ELF-1 (cell line): ENCODE data around the gene RAD50.
A peak's percentile ranks its signal among the peaks of the same experiment; 100 is the strongest.
"Not testable (repeated sequence)": the region's sequence is repeated elsewhere in the genome, so short reads cannot be mapped to it uniquely, and the experiment has no call there.

Experiments used
- DNase-seq: peaks from one replicate; pipeline ENCODE4 v3.0.0-alpha.2; 2016; ENCODE audit warnings: low read depth, low spot score

Gene RAD50

DNA sequence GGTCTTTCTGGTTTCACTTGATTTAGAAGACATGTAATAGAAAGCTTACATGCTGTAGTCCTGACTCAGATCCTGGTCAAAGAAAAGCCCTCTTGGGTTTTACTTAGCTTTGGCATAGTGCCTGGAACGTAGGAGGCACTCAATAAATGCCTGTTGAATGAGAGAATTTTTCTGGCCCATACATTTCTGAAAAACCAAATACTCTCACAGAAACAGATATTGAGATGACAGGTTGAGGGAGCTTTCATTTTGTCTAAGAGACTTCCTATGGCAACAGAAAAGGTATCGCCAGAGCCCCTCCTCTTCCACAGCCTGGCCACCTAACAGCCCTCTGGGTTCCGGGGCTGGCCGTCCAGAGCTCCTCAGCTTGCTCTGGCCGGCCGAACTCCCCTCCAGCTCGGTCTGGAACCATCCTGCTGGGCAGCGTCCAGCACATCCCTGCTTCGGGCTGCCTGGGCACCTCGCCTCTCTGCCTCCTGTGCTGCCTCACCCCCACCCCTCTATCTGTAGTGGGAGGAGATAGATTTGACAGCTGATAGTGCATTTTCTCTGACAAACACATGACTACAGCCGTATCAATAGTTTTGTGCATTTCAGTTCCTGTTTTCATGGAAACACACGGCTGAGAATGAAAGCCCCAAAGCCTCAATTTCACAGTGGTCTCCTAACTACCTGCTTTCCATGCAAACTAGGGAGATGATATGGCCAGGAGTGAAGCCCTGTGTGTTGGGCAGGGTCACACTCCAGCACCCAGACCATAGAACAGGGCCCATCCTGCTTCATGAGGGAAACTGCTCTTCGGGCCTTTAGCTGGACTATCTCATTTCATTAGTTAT, 118.1 kb downstream of the RAD50 start:
- DNase-seq, result no peak

DNA sequence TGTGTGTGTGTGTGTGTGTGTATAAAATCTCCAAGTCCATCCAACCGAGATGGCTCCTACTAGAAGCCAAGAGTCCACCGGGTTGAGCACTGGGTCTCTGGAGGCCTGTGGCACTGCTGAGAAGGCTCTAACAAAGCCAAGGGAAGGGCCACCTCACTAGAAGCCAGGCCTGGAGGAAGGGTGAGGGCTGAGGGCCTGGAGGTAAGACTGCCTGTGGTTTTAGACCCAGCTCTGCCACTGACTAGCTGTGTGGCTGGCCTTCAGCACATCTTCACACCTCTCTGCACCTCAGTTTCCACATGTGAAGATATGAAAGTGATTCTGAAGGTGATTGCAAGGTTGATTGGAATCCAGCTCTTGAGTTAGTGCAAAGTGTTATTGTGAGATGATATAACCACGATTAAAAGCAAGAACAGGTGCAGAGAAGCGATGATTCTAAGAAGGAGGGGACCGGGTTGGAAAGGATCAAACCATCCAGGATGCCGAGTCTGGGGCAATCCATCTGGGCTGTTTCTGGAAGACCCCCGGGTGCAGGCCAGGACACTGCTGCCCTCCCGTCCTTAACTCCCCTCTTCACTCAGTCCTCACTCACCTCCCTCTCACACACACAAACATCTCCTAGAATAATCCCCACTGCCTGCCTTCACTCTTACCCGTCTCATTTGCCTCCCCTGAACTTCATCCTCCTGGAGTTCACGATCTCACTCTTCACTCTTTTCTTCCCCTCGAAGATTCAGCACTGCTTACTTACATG, 119.3 kb downstream of the RAD50 start:
- no peak for DNase-seq

DNA sequence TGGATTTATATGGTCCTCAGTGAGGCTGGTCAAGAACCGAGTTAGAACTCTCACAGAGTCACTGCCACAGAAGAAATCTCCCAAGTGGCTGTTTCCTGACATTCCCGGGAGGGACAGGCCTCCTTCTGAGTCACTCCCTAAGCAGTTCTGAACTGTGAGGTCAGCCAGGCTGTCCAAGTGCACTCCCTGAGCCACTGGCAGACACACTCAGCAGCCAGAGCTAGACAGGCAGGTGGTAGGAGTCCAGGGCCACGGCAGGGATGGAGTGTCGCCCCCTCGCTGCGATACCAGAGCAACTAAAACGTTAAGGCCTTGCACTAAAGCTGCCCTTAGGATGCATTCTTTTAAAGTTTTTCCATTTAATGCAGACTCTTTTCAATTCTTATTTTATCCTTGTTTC, 120.4 kb downstream of the RAD50 start:
- DNase-seq, result peak; percentile 63

DNA sequence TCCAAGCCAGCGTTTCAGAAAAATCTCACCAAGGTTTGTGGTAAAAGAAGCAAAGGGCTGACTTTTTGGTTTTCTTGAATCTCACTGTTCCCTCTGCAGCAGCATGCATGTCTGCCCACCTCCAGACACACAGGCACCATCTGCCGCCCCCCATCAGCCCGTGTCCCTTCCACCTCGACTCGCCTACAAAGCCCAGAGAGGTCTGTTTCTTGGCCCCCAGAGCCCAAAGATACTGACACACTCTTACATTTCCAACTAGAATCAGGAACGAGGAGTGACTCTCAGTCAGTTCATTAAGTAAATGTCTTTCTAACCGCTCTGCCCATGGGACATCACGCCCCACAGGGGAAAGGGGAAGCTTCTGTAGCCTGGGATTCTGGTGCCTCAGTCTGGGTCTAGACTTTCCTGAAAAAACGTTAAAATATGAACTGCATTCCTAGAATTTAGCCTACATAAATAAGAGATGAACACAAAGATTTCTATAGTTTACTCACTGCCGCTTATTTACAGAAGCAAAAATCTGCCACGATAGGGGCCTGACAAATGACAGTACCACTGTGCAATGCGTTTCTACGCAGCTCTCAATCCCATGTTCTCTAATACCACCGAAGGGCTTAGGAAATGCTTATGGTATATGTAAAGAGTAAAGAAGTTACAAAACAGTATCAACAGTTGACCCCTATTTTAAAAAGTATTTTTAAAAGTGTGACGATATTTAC, 121.1 kb downstream of the RAD50 start:
- DNase-seq, result no peak

DNA sequence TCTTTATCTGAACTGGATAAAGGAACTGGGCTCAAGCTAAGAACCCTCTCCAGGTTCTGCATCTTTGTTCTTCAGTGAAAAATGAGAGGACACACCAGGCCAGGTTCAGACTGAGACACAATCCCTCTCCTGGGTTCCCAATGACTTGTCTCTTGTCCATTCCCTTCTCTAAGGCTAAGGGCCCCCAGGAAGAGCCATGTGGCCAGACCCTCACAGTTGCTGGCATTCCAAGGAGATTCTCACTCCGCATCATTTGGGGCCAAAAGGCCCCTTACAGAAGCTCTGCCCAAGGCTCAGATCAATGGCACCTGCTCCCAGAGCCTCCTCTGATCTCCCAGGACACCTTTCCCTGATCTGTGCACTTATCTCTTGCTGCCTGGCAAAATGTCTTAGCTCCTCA, 122.0 kb downstream of the RAD50 start:
- no peak for DNase-seq

DNA sequence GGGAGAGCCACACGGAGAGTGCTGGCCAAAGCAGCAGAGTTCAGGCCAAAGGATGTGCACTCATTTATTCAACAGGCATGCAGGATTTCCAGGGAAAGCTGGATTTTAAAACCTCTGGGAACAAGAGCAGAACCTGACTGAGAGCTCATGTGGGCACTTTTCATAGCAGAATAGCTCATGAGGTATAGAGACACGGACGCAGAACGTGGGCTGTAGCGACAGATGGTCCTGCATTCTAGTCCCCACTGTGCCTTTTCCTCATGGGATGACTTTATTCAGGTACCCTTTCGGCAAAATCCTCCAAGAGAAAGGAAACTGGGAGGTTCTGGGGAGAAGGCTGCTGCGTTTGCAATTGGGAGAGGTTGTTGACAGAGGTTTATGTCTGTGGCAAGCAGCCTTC, 122.4 kb downstream of the RAD50 start:
- no peak for DNase-seq

DNA sequence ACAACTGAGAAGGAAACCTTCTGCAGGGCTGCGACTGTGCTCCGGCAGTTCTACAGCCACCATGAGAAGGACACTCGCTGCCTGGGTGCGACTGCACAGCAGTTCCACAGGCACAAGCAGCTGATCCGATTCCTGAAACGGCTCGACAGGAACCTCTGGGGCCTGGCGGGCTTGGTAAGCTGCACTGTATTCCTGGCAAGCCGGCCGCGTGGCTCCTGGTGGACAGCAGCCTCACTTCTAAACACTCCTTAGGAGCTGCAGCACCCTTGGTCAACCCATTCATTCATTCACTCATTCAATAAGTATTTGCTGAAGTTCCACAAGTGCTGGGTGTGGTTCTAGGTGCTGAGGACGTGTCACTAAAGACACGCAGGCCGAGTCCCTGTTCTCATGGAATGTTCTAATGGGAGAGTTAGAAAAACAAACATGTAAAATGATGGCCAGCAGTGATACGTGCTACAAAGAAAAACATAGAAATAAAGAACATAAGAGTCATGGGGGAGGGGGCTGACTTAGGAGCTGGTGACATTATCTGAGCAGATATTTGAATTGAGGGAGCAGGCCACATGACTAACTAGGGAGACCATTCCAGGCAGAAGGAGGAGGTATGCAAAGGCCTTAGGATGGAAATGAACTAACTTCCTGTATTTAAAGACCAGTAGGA, 123.1 kb downstream of the RAD50 start:
- DNase-seq, result no peak

DNA sequence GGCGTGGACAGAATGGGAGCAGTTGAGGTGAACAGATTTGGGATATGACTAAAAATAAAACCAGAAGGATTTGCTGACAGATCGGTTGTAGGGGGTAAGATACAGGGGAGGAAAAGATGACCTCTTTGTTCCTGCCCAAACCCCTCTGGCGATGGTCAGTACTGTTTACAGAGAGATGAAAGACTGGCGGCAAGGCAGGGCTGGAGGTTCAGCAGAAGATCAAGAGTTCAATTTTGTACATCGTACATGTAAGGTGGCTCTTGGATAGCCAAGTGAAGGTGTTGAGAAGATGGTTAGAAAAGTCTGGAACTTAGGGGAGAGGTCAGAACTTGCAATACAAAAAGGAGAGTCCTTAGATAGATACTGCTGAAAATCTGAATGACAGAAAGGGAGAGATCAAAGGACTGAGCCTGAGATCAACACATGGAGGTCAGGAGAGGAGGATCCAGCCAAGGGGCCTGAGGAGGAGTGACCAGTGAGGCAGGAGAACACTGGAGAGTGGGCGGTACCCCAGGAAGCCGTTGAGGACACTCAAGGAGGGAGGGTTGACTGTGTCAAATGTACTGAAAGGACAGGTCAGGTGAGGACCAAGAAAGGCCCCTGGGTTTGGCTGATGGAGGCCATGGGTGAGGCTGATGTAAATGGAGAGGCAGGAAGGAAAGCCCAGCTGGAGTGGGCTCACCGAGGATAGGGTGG, 124.2 kb downstream of the RAD50 start:
- DNase-seq, result no peak

DNA sequence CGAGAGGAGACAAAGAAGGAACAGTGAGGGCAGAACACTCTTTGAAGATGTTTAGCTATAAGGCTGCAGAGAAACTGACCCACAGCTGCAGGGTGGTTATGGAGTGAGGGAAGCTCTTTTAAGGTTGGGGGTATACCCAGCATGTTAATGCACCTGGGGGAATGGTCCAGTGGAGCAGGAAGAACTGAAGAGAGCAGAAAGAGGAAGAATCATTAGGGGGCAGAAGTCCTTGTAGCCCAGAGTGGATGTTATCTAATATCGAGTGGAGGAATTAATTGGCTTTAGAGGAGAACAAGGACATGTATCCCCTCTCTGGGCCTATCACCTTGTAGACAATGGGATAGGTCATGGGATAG, 124.7 kb downstream of the RAD50 start:
- DNase-seq, result no peak

DNA sequence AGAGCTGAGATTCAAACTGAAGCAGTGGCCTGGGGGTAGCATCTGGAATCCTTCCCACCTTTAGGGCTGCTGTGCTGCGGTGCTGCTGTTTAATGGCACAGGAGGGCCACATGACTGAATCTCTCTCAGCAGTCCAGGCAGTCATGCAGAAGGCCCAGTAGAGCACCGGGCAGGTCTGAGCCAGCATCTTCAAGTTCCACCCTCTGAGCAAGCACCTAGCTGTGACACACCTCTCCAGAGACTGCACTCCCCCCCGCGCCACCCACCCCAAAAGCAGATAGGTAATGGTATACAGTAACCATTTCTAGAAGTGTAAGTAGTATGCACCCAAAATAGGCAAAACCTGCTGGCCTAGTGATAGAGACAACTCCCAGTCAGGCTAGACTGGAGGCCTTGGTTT, 125.2 kb downstream of the RAD50 start:
- no peak for DNase-seq

DNA sequence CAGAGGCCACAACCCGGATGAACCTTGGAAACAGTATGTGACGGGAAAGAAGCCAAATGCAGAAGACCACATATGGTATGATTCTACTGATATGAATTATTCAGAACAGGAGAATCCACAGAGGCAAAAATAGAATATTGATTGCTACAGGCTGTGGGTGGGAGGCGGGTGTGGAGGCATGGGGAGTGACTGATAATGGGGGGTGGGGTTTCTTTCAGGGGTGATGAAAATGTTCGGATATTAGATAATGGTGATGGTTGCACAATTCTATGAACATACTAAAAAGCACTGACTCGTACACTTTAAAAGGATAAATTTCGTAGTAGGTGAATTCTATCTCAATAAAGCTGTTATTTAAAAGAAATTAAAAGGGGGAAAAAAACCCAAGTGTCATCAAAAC, 127.7 kb downstream of the RAD50 start:
- no peak for DNase-seq

DNA sequence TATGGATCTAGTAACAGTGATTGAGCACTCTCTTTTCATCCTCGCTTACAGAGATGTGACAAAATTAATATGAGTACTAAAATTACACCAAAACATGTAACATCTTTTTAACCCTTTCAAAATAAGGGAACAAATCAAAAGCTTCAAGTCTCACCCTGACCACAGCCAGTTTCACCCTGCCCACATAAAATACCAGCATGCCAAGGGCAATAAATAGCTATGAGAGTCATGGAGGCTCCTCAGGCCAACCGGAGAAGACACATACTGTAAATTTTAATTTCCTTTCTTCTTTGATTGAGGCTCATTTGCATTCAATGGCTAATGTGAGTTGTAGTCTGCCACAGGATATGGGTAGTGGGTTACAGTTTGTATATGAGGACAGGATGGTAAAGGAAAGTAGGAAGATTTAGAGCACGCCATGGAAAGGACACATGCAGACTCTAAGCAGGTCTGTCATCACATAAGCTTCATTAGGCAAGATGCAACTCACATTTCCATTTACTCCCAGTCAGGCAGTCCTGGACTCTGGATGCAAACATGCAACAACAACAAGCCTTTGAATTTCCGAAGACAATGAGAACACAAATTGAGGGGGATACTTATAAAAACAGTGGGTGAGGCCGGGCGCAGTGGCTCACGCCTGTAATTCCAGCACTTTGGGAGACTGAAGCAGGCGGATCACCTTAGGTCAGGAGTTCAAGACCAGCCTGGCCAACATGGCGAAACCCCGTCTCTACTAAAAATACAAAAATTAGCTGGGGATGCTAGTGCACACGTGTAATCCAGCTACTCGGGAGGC, 128.3 kb downstream of the RAD50 start:
- no peak for DNase-seq

DNA sequence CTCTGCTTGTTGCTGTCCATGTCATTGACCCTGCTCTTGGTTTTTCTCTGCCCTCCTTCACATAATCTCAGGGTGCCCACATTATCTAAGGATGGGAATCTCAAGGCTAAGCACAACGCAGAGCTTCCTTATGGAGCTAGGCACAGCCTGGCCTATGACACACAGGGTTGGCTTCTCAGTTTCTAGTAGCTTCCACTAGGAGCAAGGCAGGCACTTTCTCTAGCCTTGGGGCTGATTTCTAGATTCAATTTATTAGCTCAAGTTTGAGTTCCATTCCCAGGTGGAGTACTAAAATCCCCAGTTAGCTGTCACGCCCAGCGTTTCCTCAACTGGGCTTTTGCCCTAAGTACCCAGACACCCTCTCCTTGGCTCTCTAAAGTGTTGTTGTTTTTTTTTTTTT, 129.4 kb downstream of the RAD50 start:
- no peak for DNase-seq

DNA sequence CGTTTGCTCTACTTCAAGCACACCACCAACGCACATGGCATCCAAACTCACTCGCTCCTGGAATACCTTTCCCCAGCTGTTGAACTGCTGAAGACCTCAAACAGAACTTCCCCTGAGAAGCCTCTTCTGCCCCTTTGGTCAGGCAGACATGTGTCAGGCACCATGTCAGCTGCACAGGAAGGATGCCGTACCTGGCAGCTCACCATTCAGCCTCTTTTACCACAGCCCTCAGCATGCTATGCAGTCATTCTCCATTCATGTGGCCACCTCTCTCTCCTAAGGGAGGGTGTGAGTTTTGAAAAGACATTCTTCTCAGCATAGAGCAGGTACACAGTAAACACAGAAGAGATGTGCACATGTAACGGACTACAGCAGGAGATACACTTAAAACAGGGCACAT, 131.2 kb downstream of the RAD50 start:
- DNase-seq, result no peak

DNA sequence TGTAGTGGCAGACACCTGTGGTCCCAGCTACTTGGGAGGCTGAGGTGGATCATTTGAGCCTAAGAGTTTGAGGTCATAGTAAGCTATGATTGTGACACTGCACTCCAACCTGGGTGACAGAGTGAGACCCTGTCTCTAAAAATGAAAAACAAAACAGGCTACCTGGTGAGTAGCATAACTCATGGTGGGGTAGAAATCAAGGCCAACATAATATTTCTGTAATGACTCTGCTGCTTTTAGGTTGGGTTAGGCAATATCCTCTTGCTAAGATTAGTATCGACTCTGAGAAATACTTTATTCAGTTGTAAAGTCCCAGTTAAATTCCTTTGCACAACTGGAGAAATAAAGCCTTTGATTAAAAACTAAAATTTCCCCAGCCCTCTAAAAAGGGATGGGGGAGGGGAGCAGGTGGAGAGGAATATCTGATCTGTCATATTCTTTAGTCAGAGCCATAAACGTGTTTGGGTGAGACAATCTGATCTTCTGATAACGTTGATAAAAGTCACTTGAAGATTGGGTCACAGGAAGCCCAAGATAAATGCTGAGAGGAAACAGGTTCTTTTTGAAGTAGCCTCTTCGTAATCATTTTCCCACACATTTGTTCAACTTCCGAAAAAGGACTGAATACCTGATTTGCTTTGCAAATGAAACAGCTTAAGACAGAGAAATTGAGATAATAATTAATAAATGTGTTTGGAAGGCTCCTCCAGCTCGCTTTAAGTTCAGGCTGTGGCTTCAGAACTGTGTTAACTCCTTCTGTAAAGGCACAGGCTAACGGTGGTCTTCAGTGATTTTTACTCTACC, 132.0 kb downstream of the RAD50 start:
- DNase-seq, result no peak

DNA sequence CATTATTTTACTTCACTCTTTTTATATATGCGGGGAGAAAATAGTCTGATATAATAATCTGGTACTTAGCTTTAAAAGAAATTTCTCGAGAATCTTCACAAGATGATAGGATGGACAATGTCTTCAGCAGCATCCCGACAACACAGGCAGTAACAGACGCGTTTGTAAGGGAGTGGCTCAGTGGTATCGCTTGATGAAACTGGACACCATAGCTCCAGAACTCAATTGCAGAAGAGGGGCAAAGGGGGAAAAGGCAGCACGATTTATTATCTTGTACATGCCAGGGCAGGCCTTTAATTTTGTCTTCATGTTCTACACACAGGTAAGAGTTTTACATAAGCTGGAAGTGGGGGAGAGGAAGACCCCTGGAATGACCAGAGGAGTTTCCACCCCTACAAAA, 132.7 kb downstream of the RAD50 start:
- DNase-seq, result no peak

DNA sequence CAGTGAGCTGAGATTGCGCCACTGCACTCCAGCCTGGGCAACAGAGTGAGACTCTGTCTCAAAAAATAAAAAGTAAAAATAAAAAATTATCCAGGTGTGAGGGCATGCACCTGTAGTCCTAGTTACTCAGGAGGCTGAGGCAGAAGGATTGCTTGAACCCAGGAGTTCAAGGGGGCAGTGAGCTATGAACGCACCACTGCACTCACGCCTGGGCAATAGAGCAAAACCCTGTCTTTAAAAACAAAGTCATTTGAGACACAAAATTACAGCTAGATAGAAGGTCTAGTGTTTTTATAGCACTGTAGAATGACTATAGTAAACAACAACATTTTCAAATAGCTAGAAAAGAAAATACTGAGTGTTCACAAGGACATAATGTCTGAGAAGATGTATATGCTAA, 133.4 kb downstream of the RAD50 start:
- DNase-seq, result no peak

DNA sequence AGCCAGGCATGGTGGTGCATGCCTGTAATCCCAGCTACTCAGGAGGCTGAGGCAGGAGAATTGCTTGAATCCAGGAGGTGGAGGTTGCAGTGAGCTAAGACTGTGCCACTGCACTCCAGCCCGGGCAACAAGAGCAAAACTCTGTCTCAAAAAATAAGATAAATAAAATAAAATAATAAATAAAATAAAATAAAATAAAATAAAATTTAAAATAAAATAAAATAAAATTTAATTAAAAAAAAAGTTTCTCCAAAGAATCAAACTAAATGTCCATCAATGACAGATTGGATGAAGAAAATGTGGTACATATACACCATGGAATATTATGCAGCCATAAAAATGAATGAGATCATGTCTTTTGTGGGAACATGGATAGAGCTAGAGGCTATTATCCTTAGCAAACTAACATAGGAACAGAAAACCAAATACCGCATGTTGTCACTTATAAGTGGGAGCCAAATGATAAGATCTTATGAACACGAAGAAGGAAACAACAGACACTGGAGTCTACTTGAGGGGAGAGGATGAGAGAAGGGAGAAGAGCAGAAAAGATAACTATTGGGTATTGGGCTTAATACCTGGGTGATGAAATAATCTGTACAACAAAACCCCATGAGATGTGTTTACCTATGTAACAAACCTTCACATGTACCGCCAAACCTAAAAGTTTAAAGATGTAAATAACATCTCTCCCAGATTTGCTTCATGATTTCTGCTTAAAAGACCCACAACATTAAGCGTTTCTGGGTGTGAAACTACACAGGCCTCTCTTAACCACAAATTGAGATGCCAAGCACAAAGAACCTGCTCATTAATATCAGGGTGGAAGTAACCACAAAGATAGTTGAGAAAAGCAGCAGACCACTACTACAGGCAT, 135.2 kb downstream of the RAD50 start:
- DNase-seq, result not testable (repeated sequence)

DNA sequence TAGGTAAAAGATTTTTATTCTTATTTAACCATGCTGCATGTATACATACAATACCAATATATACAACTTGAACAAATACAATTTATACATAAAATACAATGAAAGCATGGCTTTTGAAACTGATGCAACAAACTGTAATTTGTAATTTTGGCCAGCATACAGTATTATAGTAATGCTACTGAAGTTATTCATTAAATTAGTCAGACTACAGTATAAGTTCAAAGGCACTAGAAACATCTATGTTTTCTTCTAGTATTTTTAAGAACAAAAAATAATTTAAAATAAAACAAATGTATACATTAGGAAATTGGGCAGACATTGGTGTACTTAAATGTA, 135.8 kb downstream of the RAD50 start:
- DNase-seq, result no peak
